Peyer's patch (tissue), 4 donors: ENCODE measurements around the gene SPEF2.

Experiments used
- POLR2A ChIP-seq, 2 donors: fragments of 450-650 bp; IDR thresholded peaks; one replicate each; pipeline ENCODE4 v1.5.1; 2017; ENCODE audit warnings: antibody characterized with exemption in 2 of 2, mild to moderate bottlenecking in 2 of 2, moderate library complexity in 2 of 2
- TF ChIP-seq, protein P1 (sequence below), 6 experiments: fragments of 450-650 bp in 4 of 6; fragments of 200-600 bp in 2 of 6; sonication (generic) in 1 of 6; IDR thresholded peaks; one replicate each; pipeline ENCODE4 v1.5.1; 2017 to 2019; ENCODE audit warnings: antibody characterized with exemption in 6 of 6, mild to moderate bottlenecking in 3 of 6, moderate library complexity in 1 of 6

DNA sequence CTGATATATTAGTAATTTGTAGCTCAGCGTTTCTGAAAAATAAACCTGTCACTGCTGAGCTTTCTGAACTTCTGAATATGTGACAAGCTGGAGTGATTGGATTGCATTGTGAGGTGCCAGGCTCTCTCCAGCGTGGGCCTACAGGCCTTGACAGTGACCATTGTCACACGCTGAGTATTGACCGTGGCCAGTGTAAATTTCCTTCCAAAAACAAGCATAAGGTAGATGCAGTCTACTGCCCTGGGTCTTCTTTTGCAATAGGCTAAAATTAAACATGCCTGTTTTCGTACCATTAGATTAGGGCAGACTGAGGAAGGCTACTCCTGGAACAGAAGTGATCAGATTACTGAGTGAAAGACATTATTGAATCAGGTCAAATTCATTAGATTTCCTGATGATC lies 60.2 kb downstream of the SPEF2 start:
- TF ChIP-seq, protein P1, sequence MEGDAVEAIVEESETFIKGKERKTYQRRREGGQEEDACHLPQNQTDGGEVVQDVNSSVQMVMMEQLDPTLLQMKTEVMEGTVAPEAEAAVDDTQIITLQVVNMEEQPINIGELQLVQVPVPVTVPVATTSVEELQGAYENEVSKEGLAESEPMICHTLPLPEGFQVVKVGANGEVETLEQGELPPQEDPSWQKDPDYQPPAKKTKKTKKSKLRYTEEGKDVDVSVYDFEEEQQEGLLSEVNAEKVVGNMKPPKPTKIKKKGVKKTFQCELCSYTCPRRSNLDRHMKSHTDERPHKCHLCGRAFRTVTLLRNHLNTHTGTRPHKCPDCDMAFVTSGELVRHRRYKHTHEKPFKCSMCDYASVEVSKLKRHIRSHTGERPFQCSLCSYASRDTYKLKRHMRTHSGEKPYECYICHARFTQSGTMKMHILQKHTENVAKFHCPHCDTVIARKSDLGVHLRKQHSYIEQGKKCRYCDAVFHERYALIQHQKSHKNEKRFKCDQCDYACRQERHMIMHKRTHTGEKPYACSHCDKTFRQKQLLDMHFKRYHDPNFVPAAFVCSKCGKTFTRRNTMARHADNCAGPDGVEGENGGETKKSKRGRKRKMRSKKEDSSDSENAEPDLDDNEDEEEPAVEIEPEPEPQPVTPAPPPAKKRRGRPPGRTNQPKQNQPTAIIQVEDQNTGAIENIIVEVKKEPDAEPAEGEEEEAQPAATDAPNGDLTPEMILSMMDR (IDR thresholded peaks at IDR 0.05) = no peak
- no peak for TF ChIP-seq POLR2A (IDR thresholded peaks at IDR 0.05)
